ENCODE results near the gene POLN. TPM values are rescaled to one million over a fixed set of nuclear protein-coding genes. Genes with fewer than 3 reads are reported as not detected.

The POLN gene
- total and polyA plus RNA-seq, 2 of the 4 experiments (the other 2 are of a cell fraction) = 0.63 to 0.72 TPM

- Histone ChIP-seq H4K8ac (ENCODE audit: low read depth in 2 of 2, low read length in 2 of 2) (no peak overlapping the region), H2AK9ac (replicated peaks; ENCODE audit: low read depth, low read length, poor library complexity) (peak overlapping the region; percentile 3), H3K56ac (ENCODE audit: extremely low read depth, insufficient read depth, low read length) (no peak overlapping the region), H3K79me1 (ENCODE audit: low read depth in 1 of 2, low read length in 2 of 2) (peaks cover 35 to 72% of the 10 kb centered on the region in 2 experiments), H2BK20ac (ENCODE audit: low read depth, low read length) (no peak overlapping the region), H3K27me3 (ENCODE audit: control insufficient read depth, insufficient read depth, low read length) (no peaks in the 10 kb centered on the region), H2BK120ac (ENCODE audit: low read depth, low read length) (no peak overlapping the region), H3K9me1 (ENCODE audit: insufficient read depth, low read length) (peaks cover 4% of the 10 kb centered on the region; the same call in 1 of the 2 replicates), H3K9ac (ENCODE audit: low read depth, low read length) (no peak overlapping the region), H3K4me3 (ENCODE audit: insufficient read depth, low read depth, low read length) (no peak overlapping the region), H4K5ac (ENCODE audit: low read depth, low read length) (no peak overlapping the region), H2AFZ (replicated peaks; ENCODE audit: low read length, poor library complexity) (no peak overlapping the region), H2AK5ac (ENCODE audit: low read depth, low read length) (no peak overlapping the region), H2BK5ac (ENCODE audit: low read depth, low read length, poor library complexity, severe bottlenecking) (no peak overlapping the region), H3K4me1 (ENCODE audit: control insufficient read depth, insufficient read depth, low read length) (peaks cover 6% of the 10 kb centered on the region; the same call in 1 of the 2 replicates), H3K9me3 (ENCODE audit: control insufficient read depth, insufficient read depth, low read length) (no peaks in the 10 kb centered on the region), H3K23ac (ENCODE audit: low read depth, low read length) (no peak overlapping the region), H2BK15ac (ENCODE audit: low read depth, low read length) (no peak overlapping the region), H3K14ac (replicated peaks; ENCODE audit: low read depth, low read length) (no peak overlapping the region), H3K18ac (ENCODE audit: low read depth, low read length) (no peak overlapping the region), H3K4ac (ENCODE audit: low read depth, low read length) (no peak overlapping the region), H3K27ac (ENCODE audit: insufficient read depth, low read length) (no peak overlapping the region), H4K91ac (ENCODE audit: insufficient read depth, low read depth, low read length) (no peak overlapping the region), H4K20me1 (ENCODE audit: insufficient read depth, low read length) (peaks cover 80% of the 10 kb centered on the region), H3K4me2 (ENCODE audit: low read depth, low read length) (no peak overlapping the region), H3K36me3 (ENCODE audit: control insufficient read depth, insufficient read depth, low read length) (peaks cover 62% of the 10 kb centered on the region)
- intact Hi-C loops (cut with micrococcal nuclease) = no loop called here
- CTCF ChIA-PET = no interaction called here
- POLR2A ChIA-PET (ENCODE audit: unreplicated experiment) = no interaction called here
- DNase-seq (no peak), ATAC-seq (ENCODE audit: low read depth) (no peak)
- no TSS peak for BruUV-seq (replicated peaks)
- dilution Hi-C loops (cut with HindIII; ENCODE audit: low sequenced_read_pairs, unreplicated experiment) = no loop called here
- WGBS, 2 experiments (ENCODE audit: extremely low coverage in 2 of 2, insufficient read length in 1 of 2) = 62% methylated on average over 2 of the region's 8 CpGs; no CpG with 5 or more reads in 1 of the 2 experiments
- in situ Hi-C loops (cut with MboI; ENCODE audit: low sequenced_read_pairs) = no loop called here
- TF ChIP-seq FOS (IDR thresholded peaks at IDR 0.05; ENCODE audit: low read depth, low read length) = no peak
- no peak for TF ChIP-seq POLR2A (IDR thresholded peaks at IDR 0.05; ENCODE audit: low read depth, low read length)
- TF ChIP-seq RAD21 (IDR thresholded peaks at IDR 0.05; ENCODE audit: low read length) = no peak
- TF ChIP-seq NFE2L2 (IDR thresholded peaks at IDR 0.05; ENCODE audit: low read depth, low read length) = no peak
These were observed 14.3 kb upstream of the POLN start for GRCh38 chr4:2256156-2256731.

Measured in IMR-90 (cell line).